Neural cell (in vitro differentiated cells): ENCODE measurements around the gene NSMCE1.
"Not testable (repeated sequence)": the region's sequence is repeated elsewhere in the genome, so short reads cannot be mapped to it uniquely, and the experiment has no call there.

Experiments used
- CTCF ChIP-seq: fragments of 450-650 bp; IDR thresholded peaks from 2 replicates; pipeline ENCODE4 v1.5.1; 2014; ENCODE audit warnings: antibody characterized with exemption, mild to moderate bottlenecking, moderate library complexity; ENCODE audit not compliant: poor library complexity, severe bottlenecking
- EZH2 ChIP-seq: fragments of 200-600, 300-800 bp; shearing (Covaris generic), sonication (generic); IDR thresholded peaks from 2 replicates; pipeline ENCODE4 v1.6.1; 2014; ENCODE audit warnings: antibody characterized with exemption, low read length, borderline replicate concordance, mild to moderate bottlenecking; ENCODE audit not compliant: insufficient read depth, poor library complexity, severe bottlenecking
- MXI1 ChIP-seq: fragments of 450-650 bp; conservative IDR thresholded peaks from 2 replicates; pipeline ENCODE4 v1.6.1; 2014; ENCODE audit warnings: antibody characterized with exemption, mild to moderate bottlenecking; ENCODE audit not compliant: poor library complexity, severe bottlenecking
- POLR2AphosphoS5 ChIP-seq: IDR thresholded peaks from 2 replicates; pipeline ENCODE4 v1.6.1; 2012
- RAD21 ChIP-seq: fragments of 450-650 bp; conservative IDR thresholded peaks from 2 replicates; pipeline ENCODE4 v1.6.1; 2014; ENCODE audit warnings: antibody characterized with exemption, mild to moderate bottlenecking, moderate library complexity
- REST ChIP-seq: IDR thresholded peaks from 2 replicates; pipeline ENCODE4 v1.6.1; 2012; ENCODE audit warnings: borderline replicate concordance
- SMC3 ChIP-seq: fragments of 450-650 bp; conservative IDR thresholded peaks from 2 replicates; pipeline ENCODE4 v1.6.1; 2014; ENCODE audit warnings: antibody characterized with exemption, mild to moderate bottlenecking, moderate library complexity; ENCODE audit not compliant: poor library complexity
- TAF1 ChIP-seq: IDR thresholded peaks from 2 replicates; pipeline ENCODE4 v1.6.1; 2012; ENCODE audit warnings: low read depth

DNA sequence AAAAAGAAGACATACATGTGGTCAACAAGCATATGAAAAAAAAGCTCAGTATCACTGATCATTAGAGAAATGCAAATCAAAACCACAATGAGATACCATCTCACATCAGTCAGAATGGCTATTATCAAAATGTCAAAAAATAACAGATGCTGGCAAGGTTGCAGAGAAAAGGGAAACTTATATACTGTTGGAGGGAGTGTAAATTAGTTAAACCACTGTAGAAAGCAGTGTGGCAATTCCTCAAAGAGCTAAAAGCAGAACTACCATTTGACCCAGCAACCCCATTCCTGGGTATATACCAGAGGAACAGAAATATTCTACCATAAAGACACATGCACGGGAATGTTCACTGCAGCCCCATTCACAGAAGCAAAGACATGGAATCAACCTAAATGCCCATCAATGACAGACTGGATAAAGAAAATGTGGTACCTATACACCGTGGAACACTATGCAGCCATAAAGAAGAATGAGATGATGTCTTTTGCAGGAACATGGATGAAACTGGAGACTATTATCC lies 5.6 kb downstream of the NSMCE1 start:
- not testable (repeated sequence) for TF ChIP-seq CTCF, RAD21, POLR2AphosphoS5, SMC3, REST, MXI1, TAF1, EZH2
